Stomach (tissue), 9 donors: Measurements from ENCODE around the gene SLC29A1. TPM values are rescaled to one million over a fixed set of nuclear protein-coding genes. Genes with fewer than 3 reads are reported as not detected.

Source experiments
- DNase-seq, 2 donors: peaks; one replicate each; pipeline versions ENCODE4 v3.0.0 to v3.0.0-alpha.2; 2013 to 2019
- H3K27ac ChIP-seq, 5 donors: fragments of 200-600 bp in 4 of 5; sonication (generic) in 4 of 5; one replicate each; pipeline ENCODE4 v1.5.1; 2013 to 2019; ENCODE audit warnings: mild to moderate bottlenecking in 1 of 5, moderate library complexity in 1 of 5
- H3K27me3 ChIP-seq, 3 donors: fragments of 200-600 bp; sonication (generic); one replicate each; pipeline ENCODE4 v1.5.1; 2017 to 2019; ENCODE audit warnings: mixed run types in 1 of 3
- H3K36me3 ChIP-seq, 4 donors: fragments of 200-600 bp; sonication (generic); 1 replicate in 3 of 4; 2 replicates in 1 of 4; pipeline ENCODE4 v1.5.1; 2016 to 2019
- H3K4me1 ChIP-seq, 4 donors: fragments of 200-600 bp; sonication (generic); one replicate each; pipeline ENCODE4 v1.5.1; 2016 to 2019
- H3K4me3 ChIP-seq, 4 donors: fragments of 200-600 bp; sonication (generic) in 3 of 4; one replicate each; pipeline ENCODE4 v1.5.1; 2016 to 2019; ENCODE audit warnings: mild to moderate bottlenecking in 1 of 4
- H3K9me3 ChIP-seq, 4 donors: fragments of 200-600 bp; sonication (generic); one replicate each; pipeline ENCODE4 v1.5.1; 2016 to 2019
- EP300 ChIP-seq: sonication (generic); formaldehyde crosslinking; IDR thresholded peaks from one replicate; pipeline ENCODE4 v1.6.1; 2017; ENCODE audit warnings: antibody characterized with exemption
- POLR2A ChIP-seq, 4 donors: fragments of 450-650 bp; IDR thresholded peaks; one replicate each; pipeline ENCODE4 v1.6.1; 2016; ENCODE audit warnings: antibody characterized with exemption in 4 of 4, control low read depth in 2 of 4, mild to moderate bottlenecking in 1 of 4, moderate library complexity in 1 of 4
- POLR2AphosphoS5 ChIP-seq, 3 donors: sonication (generic); formaldehyde crosslinking; IDR thresholded peaks; one replicate each; pipeline ENCODE4 v1.6.1; 2016; ENCODE audit warnings: antibody characterized with exemption in 3 of 3
- WGBS, 5 donors: extraction: QIAGEN DNeasy Blood & Tissue Kit in 3 of 5; methylation state at CpG; one replicate each; pipeline versions ENCODE4 v1.1.5 to v1.1.7; 2013 to 2018; 5-methylcytosine and 5-hydroxymethylcytosine counted together
- intact Hi-C: fragments of 100-400 bp; cut with DNase I; formaldehyde crosslinking; loops from one replicate; pipeline ENCODE4 v1.15.1; 2023; ENCODE audit warnings: low total_unique reads
- polyA plus RNA-seq, 3 donors: library from polyadenylated mRNA; stranded (reverse); fragments of 200-250 nt; gene quantifications; one replicate each; pipeline ENCODE4 v1.2.3, GENCODE V29; 2013
- total RNA-seq, 5 donors: library from RNA; depleted of rRNA; stranded (reverse); fragments of >200 nt; gene quantifications; one replicate each; pipeline versions ENCODE4 v1.1.0 to v1.2.3, GENCODE V29; 2014 to 2016
- TF ChIP-seq, protein P1 (sequence below), 7 experiments: fragments of 450-650 bp in 4 of 7; fragments of 200-600 bp in 3 of 7; sonication (generic) in 3 of 7; IDR thresholded peaks; one replicate each; pipeline ENCODE4 v1.5.1; 2016 to 2019; ENCODE audit warnings: antibody characterized with exemption in 7 of 7, control low read depth in 2 of 7, mild to moderate bottlenecking in 1 of 7
- donor health status: healthy with polysubstance abuse.
- donor health status: Bipolar disorder and iron deficiency.
- donor health status: healthy.

Gene SLC29A1
- total and polyA plus RNA-seq, 8 donors, result 22.6 to 217 (median 36.2) TPM

DNA sequence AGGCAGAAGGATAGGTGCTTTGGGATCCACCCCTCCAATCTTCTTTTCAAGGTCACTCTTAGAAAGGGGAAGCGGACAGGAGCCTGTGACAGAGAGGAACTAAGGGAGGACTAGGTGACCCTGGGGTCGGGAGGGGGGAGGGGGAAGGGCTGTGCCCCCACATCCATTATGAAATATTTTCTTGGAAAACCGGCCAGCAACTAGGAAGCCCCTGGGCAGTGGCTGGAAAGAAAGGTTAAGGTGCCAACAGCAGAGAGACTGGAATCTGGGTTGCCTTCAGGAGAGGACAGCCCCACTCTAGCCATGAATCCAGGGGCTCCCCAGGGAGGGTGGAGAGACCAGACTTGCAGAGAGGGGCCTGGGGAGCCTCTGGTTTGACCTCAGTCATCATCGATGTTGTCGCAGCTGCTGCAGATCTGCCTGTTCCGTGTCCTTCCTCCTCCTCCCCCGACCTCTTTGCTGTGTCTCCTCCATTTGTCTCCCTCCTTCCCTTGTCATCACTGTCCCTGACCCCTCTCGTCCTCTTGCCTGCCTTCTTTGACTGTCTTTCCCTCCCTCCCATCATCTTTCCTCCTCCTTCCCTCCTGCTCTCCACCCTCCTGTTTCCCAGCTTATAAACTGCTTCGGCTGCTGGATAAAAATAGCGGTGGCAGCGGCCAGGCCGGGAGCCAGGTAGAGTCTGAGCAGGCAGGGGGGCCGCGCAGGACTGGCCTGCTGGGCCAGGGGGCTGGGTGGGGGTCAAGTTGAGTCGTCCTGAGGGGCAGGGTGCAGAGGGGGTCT lies 3.2 kb downstream of the SLC29A1 start:
- Histone ChIP-seq H3K9me3 (no peaks in the 10 kb centered on the region), H3K27me3 (no peaks in the 10 kb centered on the region), H3K4me1 (peaks cover 53 to 99% (median 80%) of the 10 kb centered on the region in 4 donors), H3K4me3 (peak overlapping the region; percentile 16 to 22 (median 16)), H3K27ac (peak overlapping the region in 4 of 5 donors; percentile 32 to 95 (median 61)), H3K36me3 (peaks cover 20 to 35% (median 32%) of the 10 kb centered on the region in 4 donors)
- intact Hi-C loops, result no loop called here
- peak in 1 of 2 donors; percentile 53 for DNase-seq
- 45 to 68% (median 57%) methylated on average over 15 of the region's 15 CpGs for WGBS, 5 donors
- no peak for TF ChIP-seq EP300
- TF ChIP-seq POLR2A (IDR thresholded peaks at IDR 0.05), result no peak
- TF ChIP-seq, protein P1, sequence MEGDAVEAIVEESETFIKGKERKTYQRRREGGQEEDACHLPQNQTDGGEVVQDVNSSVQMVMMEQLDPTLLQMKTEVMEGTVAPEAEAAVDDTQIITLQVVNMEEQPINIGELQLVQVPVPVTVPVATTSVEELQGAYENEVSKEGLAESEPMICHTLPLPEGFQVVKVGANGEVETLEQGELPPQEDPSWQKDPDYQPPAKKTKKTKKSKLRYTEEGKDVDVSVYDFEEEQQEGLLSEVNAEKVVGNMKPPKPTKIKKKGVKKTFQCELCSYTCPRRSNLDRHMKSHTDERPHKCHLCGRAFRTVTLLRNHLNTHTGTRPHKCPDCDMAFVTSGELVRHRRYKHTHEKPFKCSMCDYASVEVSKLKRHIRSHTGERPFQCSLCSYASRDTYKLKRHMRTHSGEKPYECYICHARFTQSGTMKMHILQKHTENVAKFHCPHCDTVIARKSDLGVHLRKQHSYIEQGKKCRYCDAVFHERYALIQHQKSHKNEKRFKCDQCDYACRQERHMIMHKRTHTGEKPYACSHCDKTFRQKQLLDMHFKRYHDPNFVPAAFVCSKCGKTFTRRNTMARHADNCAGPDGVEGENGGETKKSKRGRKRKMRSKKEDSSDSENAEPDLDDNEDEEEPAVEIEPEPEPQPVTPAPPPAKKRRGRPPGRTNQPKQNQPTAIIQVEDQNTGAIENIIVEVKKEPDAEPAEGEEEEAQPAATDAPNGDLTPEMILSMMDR (IDR thresholded peaks at IDR 0.05), result no peak
- TF ChIP-seq POLR2AphosphoS5 (IDR thresholded peaks at IDR 0.05), result no peak

DNA sequence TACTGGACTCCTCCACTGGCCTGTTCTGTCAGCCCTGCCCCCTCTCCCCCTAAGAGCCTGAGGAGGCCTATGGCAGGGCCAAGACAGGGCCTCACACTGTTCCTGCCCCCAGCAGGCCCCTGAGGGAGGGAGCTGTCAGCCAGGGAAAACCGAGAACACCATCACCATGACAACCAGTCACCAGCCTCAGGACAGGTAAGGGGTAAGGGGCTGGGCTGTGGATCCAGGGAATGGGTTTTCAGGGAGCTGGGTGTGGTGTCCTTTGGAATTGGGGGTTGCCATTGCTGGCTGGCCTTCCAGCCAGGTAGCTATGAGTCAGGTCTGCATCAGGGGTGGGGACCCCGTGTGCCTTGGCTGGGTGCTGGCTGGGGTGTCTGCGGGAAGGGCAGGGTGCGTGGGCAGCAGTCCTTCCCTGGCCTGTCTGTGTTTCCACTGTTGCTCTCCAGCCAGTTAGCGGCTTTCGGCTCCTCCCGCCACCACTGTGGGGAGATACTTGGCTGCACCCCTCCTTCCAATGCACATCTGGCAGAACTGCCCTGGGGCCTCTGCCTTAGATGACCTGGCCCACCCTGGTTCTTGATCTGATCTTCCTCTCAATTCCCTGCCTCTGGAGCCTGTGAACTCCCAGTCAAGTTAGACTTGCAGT lies 3.9 kb downstream of the SLC29A1 start:
- peaks cover 46 to 99% (median 76%) of the 10 kb centered on the region in 4 donors for H3K4me1 ChIP-seq
- no peaks in the 10 kb centered on the region for H3K27me3 ChIP-seq
- 62 to 86% (median 76%) methylated on average over 3 to 7 of the region's 7 CpGs for WGBS, 5 donors
- TF ChIP-seq EP300 (no peak), POLR2AphosphoS5 (IDR thresholded peaks at IDR 0.05) (no peak), POLR2A (IDR thresholded peaks at IDR 0.05) (no peak)
- TF ChIP-seq, protein P1 (IDR thresholded peaks at IDR 0.05), result no peak
- DNase-seq, result peak in 1 of 2 donors; percentile 46
- H3K36me3 ChIP-seq, result peaks cover 26 to 42% (median 39%) of the 10 kb centered on the region in 4 donors
- intact Hi-C loops, result no loop called here
- peak overlapping the region in 4 of 5 donors; percentile 30 to 95 (median 61) for H3K27ac ChIP-seq
- peak overlapping the region; percentile 16 to 22 (median 16) for H3K4me3 ChIP-seq
- no peaks in the 10 kb centered on the region for H3K9me3 ChIP-seq

DNA sequence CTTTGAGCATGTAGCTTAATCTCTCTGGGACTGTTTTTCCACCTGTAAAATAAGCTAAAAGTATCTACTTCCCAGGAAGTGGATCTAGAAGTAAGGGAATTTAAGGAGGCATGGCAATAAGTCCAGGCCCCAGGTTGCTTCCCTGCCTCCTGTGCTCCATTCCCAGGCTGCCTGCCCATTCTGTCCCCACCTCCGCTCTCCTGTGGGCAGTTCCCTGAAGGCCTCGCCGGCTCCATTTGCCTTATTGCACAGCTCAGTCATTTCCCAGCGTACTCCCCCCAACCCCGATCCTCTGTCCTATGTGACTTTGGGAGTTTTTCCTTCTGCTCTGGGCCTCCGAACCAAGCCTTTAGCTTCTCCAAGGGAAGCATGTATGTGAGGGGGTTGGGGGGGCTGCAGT lies 4.6 kb downstream of the SLC29A1 start:
- H3K27me3 ChIP-seq, result no peaks in the 10 kb centered on the region
- H3K9me3 ChIP-seq, result no peaks in the 10 kb centered on the region
- WGBS, 5 donors, result 80 to 96% (median 84%) methylated on average over 6 of the region's 6 CpGs
- no peak for DNase-seq
- H3K36me3 ChIP-seq, result peaks cover 33 to 50% (median 47%) of the 10 kb centered on the region in 4 donors
- H3K27ac ChIP-seq, result peak overlapping the region in 3 of 5 donors; percentile 58 to 95 (median 64)
- H3K4me3 ChIP-seq, result no peak overlapping the region
- TF ChIP-seq POLR2A (IDR thresholded peaks at IDR 0.05), result no peak
- TF ChIP-seq POLR2AphosphoS5 (IDR thresholded peaks at IDR 0.05), result no peak
- TF ChIP-seq, protein P1 (IDR thresholded peaks at IDR 0.05), result no peak
- no peak for TF ChIP-seq EP300
- H3K4me1 ChIP-seq, result peaks cover 38 to 99% (median 74%) of the 10 kb centered on the region in 4 donors
- intact Hi-C loops, result no loop called here

DNA sequence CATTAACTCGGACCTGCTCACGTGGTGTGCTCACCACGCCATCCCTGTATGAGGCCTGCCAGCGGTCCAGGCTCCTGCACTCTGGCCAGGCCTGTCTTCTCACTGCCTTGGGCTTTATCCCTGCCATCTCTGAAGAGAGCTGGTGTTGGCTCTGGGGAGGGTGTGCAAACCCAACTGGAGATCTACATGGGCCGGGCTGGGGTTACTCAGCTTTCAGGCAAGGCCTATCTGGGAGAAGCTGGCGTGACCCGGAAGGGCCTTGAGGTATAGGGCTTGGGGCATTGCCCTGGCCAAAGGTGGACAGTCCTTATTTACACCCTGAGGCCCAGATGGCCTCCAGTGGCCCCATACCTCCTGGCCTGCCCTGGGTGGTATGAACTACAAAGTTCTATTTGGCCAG lies 5.0 kb downstream of the SLC29A1 start:
- H3K9me3 ChIP-seq, result no peaks in the 10 kb centered on the region
- DNase-seq, result no peak
- H3K36me3 ChIP-seq, result peaks cover 36 to 54% (median 51%) of the 10 kb centered on the region in 4 donors
- TF ChIP-seq EP300, result no peak
- TF ChIP-seq POLR2AphosphoS5 (IDR thresholded peaks at IDR 0.05), result no peak
- TF ChIP-seq, protein P1 (IDR thresholded peaks at IDR 0.05), result no peak
- TF ChIP-seq POLR2A (IDR thresholded peaks at IDR 0.05), result no peak
- WGBS, 5 donors, result 72 to 94% (median 91%) methylated on average over 4 to 7 of the region's 7 CpGs
- peaks cover 41 to 100% (median 76%) of the 10 kb centered on the region in 4 donors for H3K4me1 ChIP-seq
- peak overlapping the region in 3 of 5 donors; percentile 1 to 95 (median 64) for H3K27ac ChIP-seq
- intact Hi-C loops, result no loop called here
- no peak overlapping the region for H3K4me3 ChIP-seq
- no peaks in the 10 kb centered on the region for H3K27me3 ChIP-seq
